Measurements from ENCODE around the gene GPR152. TPM values are rescaled to one million over a fixed set of nuclear protein-coding genes. Genes with fewer than 3 reads are reported as not detected.

The GPR152 gene
- total and polyA plus RNA-seq, 2 of the 8 experiments (the other 6 are each of a cell fraction or from before 2014, with no cell fraction given), result not detected

DNA sequence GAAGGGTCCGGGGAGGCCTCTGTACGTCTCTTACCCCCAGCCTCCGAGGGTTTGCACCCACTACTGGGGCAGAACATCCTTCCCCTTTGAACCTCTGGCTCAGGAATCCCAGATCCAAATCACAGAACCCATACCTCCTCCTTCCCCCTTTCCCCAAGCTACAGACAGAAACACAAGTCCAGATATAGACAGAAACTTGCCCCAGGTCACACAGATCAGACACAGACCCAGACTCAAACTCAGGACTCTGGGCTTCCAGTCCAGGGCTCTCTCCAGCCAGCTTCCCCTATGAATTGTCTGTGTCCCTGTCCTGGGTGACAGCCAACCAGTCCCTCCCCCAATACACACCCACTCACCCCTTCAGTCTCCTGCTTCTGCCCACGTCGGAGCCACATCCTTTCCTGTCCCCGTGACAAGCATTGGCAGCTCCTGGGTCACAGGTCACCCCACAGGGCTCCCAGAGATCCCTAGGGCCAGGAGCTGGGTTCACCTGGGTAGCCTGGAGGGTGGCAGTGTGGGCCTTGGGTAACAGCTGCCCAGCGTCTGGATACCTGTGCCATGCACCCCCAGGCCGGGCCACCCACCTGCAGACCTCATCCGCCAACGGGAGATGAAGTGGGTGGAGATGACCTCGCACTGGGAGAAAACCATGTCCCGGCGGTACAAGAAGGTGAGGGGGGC, 47.9 kb downstream of the GPR152 start (continued):
- TF ChIP-seq, protein P1, sequence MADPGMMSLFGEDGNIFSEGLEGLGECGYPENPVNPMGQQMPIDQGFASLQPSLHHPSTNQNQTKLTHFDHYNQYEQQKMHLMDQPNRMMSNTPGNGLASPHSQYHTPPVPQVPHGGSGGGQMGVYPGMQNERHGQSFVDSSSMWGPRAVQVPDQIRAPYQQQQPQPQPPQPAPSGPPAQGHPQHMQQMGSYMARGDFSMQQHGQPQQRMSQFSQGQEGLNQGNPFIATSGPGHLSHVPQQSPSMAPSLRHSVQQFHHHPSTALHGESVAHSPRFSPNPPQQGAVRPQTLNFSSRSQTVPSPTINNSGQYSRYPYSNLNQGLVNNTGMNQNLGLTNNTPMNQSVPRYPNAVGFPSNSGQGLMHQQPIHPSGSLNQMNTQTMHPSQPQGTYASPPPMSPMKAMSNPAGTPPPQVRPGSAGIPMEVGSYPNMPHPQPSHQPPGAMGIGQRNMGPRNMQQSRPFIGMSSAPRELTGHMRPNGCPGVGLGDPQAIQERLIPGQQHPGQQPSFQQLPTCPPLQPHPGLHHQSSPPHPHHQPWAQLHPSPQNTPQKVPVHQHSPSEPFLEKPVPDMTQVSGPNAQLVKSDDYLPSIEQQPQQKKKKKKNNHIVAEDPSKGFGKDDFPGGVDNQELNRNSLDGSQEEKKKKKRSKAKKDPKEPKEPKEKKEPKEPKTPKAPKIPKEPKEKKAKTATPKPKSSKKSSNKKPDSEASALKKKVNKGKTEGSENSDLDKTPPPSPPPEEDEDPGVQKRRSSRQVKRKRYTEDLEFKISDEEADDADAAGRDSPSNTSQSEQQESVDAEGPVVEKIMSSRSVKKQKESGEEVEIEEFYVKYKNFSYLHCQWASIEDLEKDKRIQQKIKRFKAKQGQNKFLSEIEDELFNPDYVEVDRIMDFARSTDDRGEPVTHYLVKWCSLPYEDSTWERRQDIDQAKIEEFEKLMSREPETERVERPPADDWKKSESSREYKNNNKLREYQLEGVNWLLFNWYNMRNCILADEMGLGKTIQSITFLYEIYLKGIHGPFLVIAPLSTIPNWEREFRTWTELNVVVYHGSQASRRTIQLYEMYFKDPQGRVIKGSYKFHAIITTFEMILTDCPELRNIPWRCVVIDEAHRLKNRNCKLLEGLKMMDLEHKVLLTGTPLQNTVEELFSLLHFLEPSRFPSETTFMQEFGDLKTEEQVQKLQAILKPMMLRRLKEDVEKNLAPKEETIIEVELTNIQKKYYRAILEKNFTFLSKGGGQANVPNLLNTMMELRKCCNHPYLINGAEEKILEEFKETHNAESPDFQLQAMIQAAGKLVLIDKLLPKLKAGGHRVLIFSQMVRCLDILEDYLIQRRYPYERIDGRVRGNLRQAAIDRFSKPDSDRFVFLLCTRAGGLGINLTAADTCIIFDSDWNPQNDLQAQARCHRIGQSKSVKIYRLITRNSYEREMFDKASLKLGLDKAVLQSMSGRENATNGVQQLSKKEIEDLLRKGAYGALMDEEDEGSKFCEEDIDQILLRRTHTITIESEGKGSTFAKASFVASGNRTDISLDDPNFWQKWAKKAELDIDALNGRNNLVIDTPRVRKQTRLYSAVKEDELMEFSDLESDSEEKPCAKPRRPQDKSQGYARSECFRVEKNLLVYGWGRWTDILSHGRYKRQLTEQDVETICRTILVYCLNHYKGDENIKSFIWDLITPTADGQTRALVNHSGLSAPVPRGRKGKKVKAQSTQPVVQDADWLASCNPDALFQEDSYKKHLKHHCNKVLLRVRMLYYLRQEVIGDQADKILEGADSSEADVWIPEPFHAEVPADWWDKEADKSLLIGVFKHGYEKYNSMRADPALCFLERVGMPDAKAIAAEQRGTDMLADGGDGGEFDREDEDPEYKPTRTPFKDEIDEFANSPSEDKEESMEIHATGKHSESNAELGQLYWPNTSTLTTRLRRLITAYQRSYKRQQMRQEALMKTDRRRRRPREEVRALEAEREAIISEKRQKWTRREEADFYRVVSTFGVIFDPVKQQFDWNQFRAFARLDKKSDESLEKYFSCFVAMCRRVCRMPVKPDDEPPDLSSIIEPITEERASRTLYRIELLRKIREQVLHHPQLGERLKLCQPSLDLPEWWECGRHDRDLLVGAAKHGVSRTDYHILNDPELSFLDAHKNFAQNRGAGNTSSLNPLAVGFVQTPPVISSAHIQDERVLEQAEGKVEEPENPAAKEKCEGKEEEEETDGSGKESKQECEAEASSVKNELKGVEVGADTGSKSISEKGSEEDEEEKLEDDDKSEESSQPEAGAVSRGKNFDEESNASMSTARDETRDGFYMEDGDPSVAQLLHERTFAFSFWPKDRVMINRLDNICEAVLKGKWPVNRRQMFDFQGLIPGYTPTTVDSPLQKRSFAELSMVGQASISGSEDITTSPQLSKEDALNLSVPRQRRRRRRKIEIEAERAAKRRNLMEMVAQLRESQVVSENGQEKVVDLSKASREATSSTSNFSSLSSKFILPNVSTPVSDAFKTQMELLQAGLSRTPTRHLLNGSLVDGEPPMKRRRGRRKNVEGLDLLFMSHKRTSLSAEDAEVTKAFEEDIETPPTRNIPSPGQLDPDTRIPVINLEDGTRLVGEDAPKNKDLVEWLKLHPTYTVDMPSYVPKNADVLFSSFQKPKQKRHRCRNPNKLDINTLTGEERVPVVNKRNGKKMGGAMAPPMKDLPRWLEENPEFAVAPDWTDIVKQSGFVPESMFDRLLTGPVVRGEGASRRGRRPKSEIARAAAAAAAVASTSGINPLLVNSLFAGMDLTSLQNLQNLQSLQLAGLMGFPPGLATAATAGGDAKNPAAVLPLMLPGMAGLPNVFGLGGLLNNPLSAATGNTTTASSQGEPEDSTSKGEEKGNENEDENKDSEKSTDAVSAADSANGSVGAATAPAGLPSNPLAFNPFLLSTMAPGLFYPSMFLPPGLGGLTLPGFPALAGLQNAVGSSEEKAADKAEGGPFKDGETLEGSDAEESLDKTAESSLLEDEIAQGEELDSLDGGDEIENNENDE (IDR thresholded peaks at IDR 0.05; ENCODE audit: insufficient replicate concordance, low read length), result no peak
- no peak for TF ChIP-seq SRF (IDR thresholded peaks at IDR 0.05; ENCODE audit: low read depth, low read length)
- TF ChIP-seq RAD21 (IDR thresholded peaks at IDR 0.05 in 1 of 2, conservative IDR thresholded peaks at IDR 0.05 in 1 of 2; ENCODE audit: low read depth in 2 of 2, low read length in 2 of 2), result no peak

All from H1 (cell line).